Thyroid gland (tissue), 4 donors: Measurements from ENCODE around the gene PDGFRA. TPM values are rescaled to one million over a fixed set of nuclear protein-coding genes. Genes with fewer than 3 reads are reported as not detected.

Source experiments
- DNase-seq, 2 donors: peaks; one replicate each; pipeline ENCODE4 v3.0.0-alpha.2; 2019
- H3K27ac ChIP-seq, 3 donors: fragments of 200-600 bp; sonication (generic); 1 replicate in 2 of 3; 2 replicates in 1 of 3; pipeline ENCODE4 v1.5.1; 2016 to 2019; ENCODE audit warnings: mild to moderate bottlenecking in 1 of 3, moderate library complexity in 1 of 3
- H3K27me3 ChIP-seq: fragments of 200-600 bp; sonication (generic); one replicate; pipeline ENCODE4 v1.5.1; 2019
- H3K36me3 ChIP-seq, 2 donors: fragments of 200-600 bp; sonication (generic); one replicate each; pipeline ENCODE4 v1.5.1; 2016 to 2019
- H3K4me1 ChIP-seq, 2 donors: fragments of 200-600 bp; sonication (generic); one replicate each; pipeline ENCODE4 v1.5.1; 2017 to 2019
- H3K4me3 ChIP-seq, 3 donors: fragments of 200-600 bp; sonication (generic); replicated peaks in 1 of 3; 1 replicate in 2 of 3; 2 replicates in 1 of 3; pipeline ENCODE4 v1.5.1; 2016; ENCODE audit warnings: mild to moderate bottlenecking in 1 of 3
- H3K9me3 ChIP-seq: fragments of 200-600 bp; sonication (generic); one replicate; pipeline ENCODE4 v1.5.1; 2017
- CTCF ChIP-seq, 6 experiments: fragments of 200-600 bp in 3 of 6; fragments of 450-650 bp in 3 of 6; sonication (generic) in 3 of 6; IDR thresholded peaks; one replicate each; pipeline ENCODE4 v1.5.1; 2016 to 2019; ENCODE audit warnings: antibody characterized with exemption in 6 of 6, mild to moderate bottlenecking in 2 of 6, inconsistent platforms in 1 of 6, moderate library complexity in 1 of 6
- POLR2A ChIP-seq, 2 donors: fragments of 450-650 bp; IDR thresholded peaks; one replicate each; pipeline ENCODE4 v1.6.1; 2017; ENCODE audit warnings: antibody characterized with exemption in 2 of 2, mild to moderate bottlenecking in 2 of 2, moderate library complexity in 1 of 2
- WGBS, 2 donors: methylation state at CpG; one replicate each; pipeline ENCODE4 v1.1.5; 2017; 5-methylcytosine and 5-hydroxymethylcytosine counted together
- intact Hi-C: fragments of 100-400 bp; cut with DNase I; formaldehyde crosslinking; loops from one replicate; pipeline ENCODE4 v1.15.1; 2023
- total RNA-seq, 4 donors: library from RNA; depleted of rRNA; stranded (reverse); fragments of >200 nt; gene quantifications; one replicate each; pipeline ENCODE4 v1.2.3, GENCODE V29; 2016

The PDGFRA gene
- total RNA-seq, 4 donors from 2014 or later: 33.1 to 108 (median 64.3) TPM

- intact Hi-C loops: no loop called here
- Histone ChIP-seq H3K9me3 (no peaks in the 10 kb centered on the region), H3K27me3 (no peaks in the 10 kb centered on the region), H3K4me3 (no peak overlapping the region), H3K36me3 (no peaks in the 10 kb centered on the region), H3K4me1 (no peaks in the 10 kb centered on the region), H3K27ac (no peak overlapping the region)
- WGBS, 2 donors: 91 to 100% methylated on average over 2 of the region's 2 CpGs
- TF ChIP-seq POLR2A (IDR thresholded peaks at IDR 0.05): no peak
- no peak for TF ChIP-seq CTCF (IDR thresholded peaks at IDR 0.05)
- no peak for DNase-seq
Observed at GRCh38 chr4:54317690-54318089, 88.6 kb downstream of the PDGFRA start.

GRCh38 chr4:54318904-54319303, 89.8 kb downstream of the PDGFRA start:
- Histone ChIP-seq H3K36me3 (no peaks in the 10 kb centered on the region), H3K9me3 (no peaks in the 10 kb centered on the region), H3K27me3 (no peaks in the 10 kb centered on the region), H3K27ac (no peak overlapping the region), H3K4me1 (no peaks in the 10 kb centered on the region), H3K4me3 (no peak overlapping the region)
- TF ChIP-seq CTCF (IDR thresholded peaks at IDR 0.05): peak in 5 of 6 experiments; percentile 34 to 66 (median 38)
- no peak for TF ChIP-seq POLR2A (IDR thresholded peaks at IDR 0.05)
- DNase-seq: no peak
- WGBS, 2 donors: 42 to 48% methylated on average over 5 of the region's 5 CpGs
- intact Hi-C loops: no loop called here

GRCh38 chr4:54320826-54321685, 92.0 kb downstream of the PDGFRA start:
- no peaks in the 10 kb centered on the region for H3K4me1 ChIP-seq
- DNase-seq: no peak
- H3K27me3 ChIP-seq: no peaks in the 10 kb centered on the region
- no peak for TF ChIP-seq CTCF (IDR thresholded peaks at IDR 0.05)
- TF ChIP-seq POLR2A (IDR thresholded peaks at IDR 0.05): no peak
- no peaks in the 10 kb centered on the region for H3K9me3 ChIP-seq
- 91% methylated on average over 7 of the region's 7 CpGs for WGBS, 2 donors
- no peaks in the 10 kb centered on the region for H3K36me3 ChIP-seq
- H3K4me3 ChIP-seq: no peak overlapping the region
- intact Hi-C loops: loop anchor here (5.0 kb wide), 1 partner anchor 641 kb away; no protein-coding TSS in a partner anchor
- H3K27ac ChIP-seq: no peak overlapping the region

GRCh38 chr4:54322818-54323417, 93.8 kb downstream of the PDGFRA start:
- peak; percentile 72 to 80 for DNase-seq
- Histone ChIP-seq H3K9me3 (no peaks in the 10 kb centered on the region), H3K4me3 (no peak overlapping the region), H3K4me1 (no peaks in the 10 kb centered on the region), H3K27ac (no peak overlapping the region), H3K36me3 (no peaks in the 10 kb centered on the region), H3K27me3 (no peaks in the 10 kb centered on the region)
- TF ChIP-seq CTCF (IDR thresholded peaks at IDR 0.05): peak; percentile 39 to 74 (median 62)
- TF ChIP-seq POLR2A (IDR thresholded peaks at IDR 0.05): no peak
- WGBS, 2 donors: 31 to 42% methylated on average over 10 of the region's 10 CpGs
- intact Hi-C loops: loop anchor here (5.0 kb wide), 1 partner anchor 639 kb away; no protein-coding TSS in a partner anchor

- TF ChIP-seq POLR2A (IDR thresholded peaks at IDR 0.05): no peak
- no peak for TF ChIP-seq CTCF (IDR thresholded peaks at IDR 0.05)
- intact Hi-C loops: loop anchor here (10.0 kb wide), 1 partner anchor 114 kb away; no protein-coding TSS in a partner anchor
- 91 to 95% methylated on average over 3 of the region's 3 CpGs for WGBS, 2 donors
- H3K27ac ChIP-seq: no peak overlapping the region
- H3K4me1 ChIP-seq: no peaks in the 10 kb centered on the region
- no peaks in the 10 kb centered on the region for H3K9me3 ChIP-seq
- H3K4me3 ChIP-seq: no peak overlapping the region
- H3K36me3 ChIP-seq: no peaks in the 10 kb centered on the region
- no peak for DNase-seq
- no peaks in the 10 kb centered on the region for H3K27me3 ChIP-seq
Observed at GRCh38 chr4:54330896-54331295, 101.8 kb downstream of the PDGFRA start.
